ENCODE results near the gene GRAP2.

Gene GRAP2

GRCh38 chr22:39999144-39999757, 98.4 kb downstream of the GRAP2 start:
- H3K4me1 Mint-ChIP-seq (ENCODE audit: low read depth), result peaks cover under 1% of the 10 kb centered on the region
- no peak overlapping the region for H3K4me3 Mint-ChIP-seq
- H3K27ac Mint-ChIP-seq, result no peak overlapping the region
- H3K27me3 Mint-ChIP-seq (ENCODE audit: low read depth), result peaks cover 32% of the 10 kb centered on the region
- DNase-seq (ENCODE audit: low spot score), result no peak
- no peaks in the 10 kb centered on the region for H3K9me3 Mint-ChIP-seq
- no peaks in the 10 kb centered on the region for H3K36me3 Mint-ChIP-seq (ENCODE audit: low read depth)

- H3K36me3 Mint-ChIP-seq (ENCODE audit: low read depth), result no peaks in the 10 kb centered on the region
- no peaks in the 10 kb centered on the region for H3K4me1 Mint-ChIP-seq (ENCODE audit: low read depth)
- peaks cover 35% of the 10 kb centered on the region for H3K27me3 Mint-ChIP-seq (ENCODE audit: low read depth)
- no peaks in the 10 kb centered on the region for H3K9me3 Mint-ChIP-seq
- DNase-seq (ENCODE audit: low spot score), result no peak
- no peak overlapping the region for H3K4me3 Mint-ChIP-seq
- no peak overlapping the region for H3K27ac Mint-ChIP-seq
These were observed 99.3 kb downstream of the GRAP2 start for GRCh38 chr22:40000171-40000570.

DNA sequence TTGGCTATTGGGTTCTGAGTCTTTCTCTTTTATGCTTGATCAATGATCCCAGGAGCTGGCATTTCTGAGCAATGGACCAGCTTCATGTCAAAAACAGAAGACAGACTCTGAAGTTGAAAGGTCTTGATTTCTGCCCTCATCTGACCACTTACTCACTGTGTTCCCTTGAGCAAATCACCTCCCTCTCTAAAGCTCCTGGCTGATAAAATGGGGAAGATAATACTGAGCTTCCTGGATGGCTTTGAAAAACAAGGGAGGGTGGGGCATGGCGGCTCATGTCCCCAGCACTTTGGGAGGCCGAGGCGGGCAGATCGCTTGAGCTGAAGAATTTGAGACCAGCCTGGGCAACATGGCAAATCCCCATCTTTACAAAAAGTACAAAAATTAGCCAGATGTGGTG, 100.2 kb downstream of the GRAP2 start:
- Mint-ChIP-seq H3K36me3 (ENCODE audit: low read depth) (no peaks in the 10 kb centered on the region), H3K27me3 (ENCODE audit: low read depth) (peaks cover 33% of the 10 kb centered on the region), H3K4me3 (no peak overlapping the region), H3K27ac (no peak overlapping the region), H3K4me1 (ENCODE audit: low read depth) (no peaks in the 10 kb centered on the region), H3K9me3 (no peaks in the 10 kb centered on the region)
- no peak for DNase-seq (ENCODE audit: low spot score)

DNA sequence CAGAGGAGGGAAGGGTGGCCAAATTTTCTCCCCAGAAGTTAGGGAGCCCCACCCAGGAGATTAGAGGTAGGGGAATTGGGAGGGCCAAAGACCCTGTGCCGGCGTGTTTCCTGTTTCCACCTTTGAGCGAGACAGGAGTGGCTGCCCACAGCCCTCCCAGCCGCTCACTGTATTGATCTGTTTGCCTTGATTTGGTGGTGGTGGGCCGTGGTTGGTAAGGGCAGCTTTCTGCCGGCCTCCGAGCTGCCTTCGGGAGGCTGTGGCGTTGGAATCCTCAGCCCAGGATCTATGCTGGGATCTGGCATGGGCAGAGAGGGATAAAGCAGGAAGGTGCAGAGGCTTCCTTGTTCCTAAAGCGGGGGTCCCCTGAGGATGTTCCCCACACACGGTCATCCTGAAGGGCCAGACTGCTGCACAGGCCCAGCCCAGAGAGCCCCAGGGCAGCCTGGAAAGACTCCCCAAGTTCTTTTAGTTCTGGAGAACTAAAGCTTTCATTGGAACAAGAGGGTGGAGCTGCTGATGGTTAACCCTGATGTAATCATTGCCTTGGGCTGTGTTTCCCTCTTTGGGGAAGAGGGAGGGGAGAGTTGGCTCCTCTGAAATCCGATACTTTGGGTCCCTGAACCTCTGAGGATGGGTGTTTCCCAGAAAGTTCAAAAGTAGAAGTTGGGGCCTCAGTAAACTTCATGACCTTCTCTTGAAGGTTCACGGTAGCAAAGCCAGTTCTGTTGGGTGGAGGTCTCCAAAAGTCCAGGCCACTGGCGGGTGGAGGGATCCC, 101.1 kb downstream of the GRAP2 start:
- Mint-ChIP-seq H3K36me3 (ENCODE audit: low read depth) (no peaks in the 10 kb centered on the region), H3K4me3 (no peak overlapping the region), H3K27ac (no peak overlapping the region), H3K4me1 (ENCODE audit: low read depth) (no peaks in the 10 kb centered on the region), H3K9me3 (no peaks in the 10 kb centered on the region), H3K27me3 (ENCODE audit: low read depth) (peaks cover 30% of the 10 kb centered on the region)
- no peak for DNase-seq (ENCODE audit: low spot score)

DNA sequence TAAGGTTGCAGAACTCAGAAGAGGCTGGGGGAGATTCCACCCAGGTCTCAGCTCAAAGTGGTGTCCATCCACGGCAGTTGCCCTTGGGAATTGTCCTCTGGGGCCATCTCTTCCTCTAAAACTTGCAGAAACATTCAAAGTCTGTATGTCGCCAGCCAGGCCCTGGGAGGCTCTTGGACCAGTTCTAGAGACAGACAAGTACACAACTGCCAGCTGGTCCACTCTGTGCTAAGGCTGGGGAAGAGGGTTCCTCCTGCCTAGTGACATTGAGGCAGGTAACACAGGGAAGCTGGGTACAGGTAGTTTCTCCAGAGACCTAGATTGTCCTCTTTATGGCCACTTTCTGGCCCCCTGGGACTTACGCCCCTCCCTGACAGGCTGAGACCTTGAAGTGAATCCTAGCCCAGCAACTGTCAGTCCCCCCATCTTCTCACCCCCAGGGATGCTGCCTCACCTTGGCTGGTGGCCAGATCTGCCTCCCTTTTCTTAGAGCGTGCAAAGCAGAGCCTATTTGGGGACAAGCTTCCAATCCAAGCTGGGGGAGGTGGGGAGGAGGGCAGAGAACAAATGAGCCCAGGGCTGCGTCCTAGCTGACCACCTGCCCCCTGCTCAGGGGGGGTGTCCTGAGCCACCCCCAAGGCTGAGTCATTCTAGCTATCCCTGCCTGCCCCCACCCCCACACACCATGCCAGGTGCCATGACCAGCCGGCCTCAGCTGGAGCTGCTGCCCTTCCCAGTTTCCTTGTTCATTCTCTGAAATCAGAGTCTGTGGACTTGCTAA, 102.2 kb downstream of the GRAP2 start:
- Mint-ChIP-seq H3K4me1 (ENCODE audit: low read depth) (no peaks in the 10 kb centered on the region), H3K27ac (no peak overlapping the region), H3K9me3 (no peaks in the 10 kb centered on the region), H3K36me3 (ENCODE audit: low read depth) (no peaks in the 10 kb centered on the region), H3K27me3 (ENCODE audit: low read depth) (peaks cover 34% of the 10 kb centered on the region), H3K4me3 (no peak overlapping the region)
- no peak for DNase-seq (ENCODE audit: low spot score)

- no peak overlapping the region for H3K27ac Mint-ChIP-seq
- H3K4me3 Mint-ChIP-seq, result no peak overlapping the region
- H3K4me1 Mint-ChIP-seq (ENCODE audit: low read depth), result peaks cover 5% of the 10 kb centered on the region
- no peak for DNase-seq (ENCODE audit: low spot score)
- no peaks in the 10 kb centered on the region for H3K36me3 Mint-ChIP-seq (ENCODE audit: low read depth)
- H3K27me3 Mint-ChIP-seq (ENCODE audit: low read depth), result peaks cover 46% of the 10 kb centered on the region
- no peaks in the 10 kb centered on the region for H3K9me3 Mint-ChIP-seq
These were observed 104.0 kb downstream of the GRAP2 start for GRCh38 chr22:40004836-40005235.

DNA sequence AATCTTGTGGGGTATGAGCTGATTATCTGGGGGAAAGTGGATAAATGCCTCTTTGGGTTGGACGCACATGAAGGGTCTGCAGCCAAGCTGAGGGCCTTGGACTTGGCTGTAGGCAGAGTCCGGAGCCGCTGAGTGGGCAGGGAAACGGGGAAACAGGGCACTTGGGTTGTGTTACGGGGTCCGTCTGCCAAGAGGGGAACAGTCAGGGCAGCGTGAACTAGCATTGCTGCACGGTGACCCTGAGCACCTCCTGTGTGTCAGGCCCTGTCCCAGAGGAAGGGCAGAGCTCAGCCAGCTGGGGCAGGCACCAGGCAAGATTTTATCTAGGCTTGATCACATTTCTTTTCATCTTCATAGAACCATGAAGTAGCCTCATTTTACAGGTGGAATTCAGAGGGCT, 105.8 kb downstream of the GRAP2 start:
- H3K4me1 Mint-ChIP-seq (ENCODE audit: low read depth), result peaks cover 7% of the 10 kb centered on the region
- H3K4me3 Mint-ChIP-seq, result no peak overlapping the region
- peaks cover 41% of the 10 kb centered on the region for H3K27me3 Mint-ChIP-seq (ENCODE audit: low read depth)
- no peaks in the 10 kb centered on the region for H3K9me3 Mint-ChIP-seq
- no peak overlapping the region for H3K27ac Mint-ChIP-seq
- H3K36me3 Mint-ChIP-seq (ENCODE audit: low read depth), result no peaks in the 10 kb centered on the region
- DNase-seq (ENCODE audit: low spot score), result no peak

DNA sequence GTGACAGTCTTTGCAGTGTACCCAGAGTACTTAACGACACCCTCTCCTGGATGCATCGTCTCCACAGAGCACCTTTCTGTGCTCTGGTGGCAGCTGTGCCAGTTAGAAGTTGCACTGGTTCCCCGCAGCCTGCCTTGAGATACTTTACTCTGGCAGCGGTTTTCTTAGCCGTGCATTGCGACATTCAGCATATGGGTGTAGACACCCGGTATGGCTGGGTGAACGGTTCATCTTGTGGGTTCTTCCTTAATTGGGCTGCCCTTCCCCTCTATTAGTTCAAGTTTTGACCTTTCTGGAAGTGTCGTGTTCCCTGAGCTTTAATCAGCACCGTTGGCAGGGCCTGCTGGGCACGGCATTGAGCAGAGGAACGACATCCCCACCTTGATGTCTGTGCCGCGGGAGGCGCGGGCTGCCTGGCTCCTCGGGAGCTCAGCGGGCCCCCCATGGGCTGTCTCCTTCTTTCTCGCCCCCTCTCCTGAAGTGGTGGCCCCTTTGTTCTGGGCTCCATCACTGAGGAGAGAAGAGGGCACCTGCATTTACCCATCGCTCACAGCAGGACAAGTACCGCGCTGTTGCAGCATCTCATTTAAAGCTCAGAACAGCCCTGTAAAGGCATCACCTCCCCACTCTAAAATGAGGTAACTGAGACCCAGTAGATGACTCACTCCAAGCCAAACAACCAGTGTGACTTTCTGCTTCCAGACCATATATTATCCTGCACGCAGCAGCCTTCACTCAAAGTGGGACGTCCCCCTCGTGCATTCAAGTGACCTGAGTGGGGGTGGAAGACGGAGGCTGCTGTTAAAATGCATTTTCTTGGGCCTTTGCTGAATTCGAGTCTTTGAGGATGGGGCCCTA, 107.2 kb downstream of the GRAP2 start:
- Mint-ChIP-seq H3K27me3 (ENCODE audit: low read depth) (peaks cover 41% of the 10 kb centered on the region), H3K4me3 (no peak overlapping the region), H3K4me1 (ENCODE audit: low read depth) (peaks cover 7% of the 10 kb centered on the region), H3K27ac (no peak overlapping the region), H3K36me3 (ENCODE audit: low read depth) (no peaks in the 10 kb centered on the region), H3K9me3 (no peaks in the 10 kb centered on the region)
- no peak for DNase-seq (ENCODE audit: low spot score)

GRCh38 chr22:40008726-40009291, 107.9 kb downstream of the GRAP2 start:
- H3K9me3 Mint-ChIP-seq, result no peaks in the 10 kb centered on the region
- H3K4me1 Mint-ChIP-seq (ENCODE audit: low read depth), result peaks cover 7% of the 10 kb centered on the region
- no peaks in the 10 kb centered on the region for H3K36me3 Mint-ChIP-seq (ENCODE audit: low read depth)
- peaks cover 45% of the 10 kb centered on the region for H3K27me3 Mint-ChIP-seq (ENCODE audit: low read depth)
- H3K27ac Mint-ChIP-seq, result peak overlapping the region; percentile 0
- no peak for DNase-seq (ENCODE audit: low spot score)
- no peak overlapping the region for H3K4me3 Mint-ChIP-seq

DNA sequence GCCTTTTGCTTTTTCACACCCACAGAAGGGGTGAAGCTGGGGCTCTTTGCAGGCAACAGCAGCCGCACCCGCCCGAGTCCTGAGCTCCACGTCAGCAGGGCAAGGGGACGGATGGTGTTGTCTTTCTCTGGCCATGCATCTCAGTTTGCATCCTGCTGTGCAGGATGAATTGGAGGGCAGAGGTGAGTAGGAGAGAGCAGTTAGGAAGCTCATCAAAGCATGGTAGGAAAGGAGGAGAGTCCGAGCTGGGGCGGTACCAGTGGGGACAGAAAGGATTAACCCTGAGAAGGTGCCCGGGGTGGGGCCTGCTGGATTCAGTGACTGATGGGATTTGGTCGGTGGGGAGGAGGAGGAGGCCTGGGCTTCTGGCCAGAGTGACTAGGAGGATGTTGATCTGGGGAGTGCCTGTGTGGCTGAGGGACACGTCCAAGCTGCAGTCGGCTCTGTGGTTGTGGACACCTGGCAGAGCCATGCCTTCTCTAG, 108.4 kb downstream of the GRAP2 start:
- Mint-ChIP-seq H3K27me3 (ENCODE audit: low read depth) (peaks cover 44% of the 10 kb centered on the region), H3K4me1 (ENCODE audit: low read depth) (peaks cover 7% of the 10 kb centered on the region), H3K4me3 (no peak overlapping the region), H3K27ac (no peak overlapping the region), H3K36me3 (ENCODE audit: low read depth) (no peaks in the 10 kb centered on the region), H3K9me3 (no peaks in the 10 kb centered on the region)
- no peak for DNase-seq (ENCODE audit: low spot score)

DNA sequence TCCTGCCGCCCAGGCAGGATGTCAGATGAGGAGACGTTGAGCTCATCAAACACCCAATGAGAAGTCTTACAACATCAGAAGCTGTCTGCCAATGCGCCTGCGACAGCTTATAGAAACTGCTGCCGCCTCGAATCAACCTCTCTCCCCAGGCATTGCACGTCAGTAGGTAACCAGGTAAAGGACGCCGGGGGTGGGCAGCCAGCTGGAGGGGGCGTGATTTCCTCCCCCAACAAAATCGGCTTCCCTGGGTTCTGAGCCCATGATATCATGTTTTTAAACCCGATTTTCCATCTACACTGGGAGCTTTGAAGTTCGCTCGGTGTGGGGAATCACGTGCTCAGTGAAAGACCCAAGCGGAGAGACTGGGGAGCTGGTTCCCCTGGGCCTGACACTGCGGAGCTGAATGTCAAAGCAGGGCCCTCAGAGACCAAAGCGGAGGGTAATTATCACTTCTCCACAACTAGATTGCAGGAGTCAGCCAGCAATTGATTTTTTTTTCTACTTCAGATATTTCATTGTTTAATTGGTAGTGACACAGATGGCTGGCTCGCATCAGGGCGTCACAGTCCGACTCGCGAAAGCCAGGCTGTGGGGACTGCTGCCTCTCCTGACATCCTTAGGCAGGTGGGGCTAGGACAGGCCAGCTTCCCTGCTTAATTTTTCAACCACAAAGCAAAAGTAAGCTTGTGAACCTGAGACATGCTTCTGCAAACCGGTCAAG, 109.2 kb downstream of the GRAP2 start:
- Mint-ChIP-seq H3K4me3 (peak overlapping the region; percentile 46), H3K4me1 (ENCODE audit: low read depth) (peaks cover 7% of the 10 kb centered on the region), H3K36me3 (ENCODE audit: low read depth) (no peaks in the 10 kb centered on the region), H3K27me3 (ENCODE audit: low read depth) (peaks cover 46% of the 10 kb centered on the region), H3K27ac (peak overlapping the region; percentile 3), H3K9me3 (no peaks in the 10 kb centered on the region)
- no peak for DNase-seq (ENCODE audit: low spot score)

DNA sequence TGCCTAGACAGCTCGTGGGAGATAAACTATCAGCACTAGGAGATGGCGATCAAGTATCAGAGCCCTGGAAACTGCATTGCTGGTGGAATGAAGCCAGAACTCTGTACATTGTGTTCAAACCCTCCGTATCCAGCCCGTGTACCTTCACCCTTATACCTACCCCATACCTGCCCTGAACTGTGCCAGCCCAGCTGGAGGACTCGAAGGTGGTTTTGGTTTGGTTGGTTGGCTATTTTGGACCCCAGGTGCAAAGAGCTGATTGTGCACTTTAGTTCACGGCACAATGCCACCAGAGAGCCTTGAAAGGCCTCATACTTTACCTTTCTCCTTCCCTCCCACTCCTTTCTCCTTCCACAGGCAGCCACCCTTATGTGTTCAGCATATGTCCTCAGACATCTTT, 109.9 kb downstream of the GRAP2 start:
- H3K9me3 Mint-ChIP-seq, result no peaks in the 10 kb centered on the region

More for the DNA sequence above, 109.9 kb downstream of the GRAP2 start:
- H3K4me1 Mint-ChIP-seq (ENCODE audit: low read depth), result peaks cover 7% of the 10 kb centered on the region
- H3K27me3 Mint-ChIP-seq (ENCODE audit: low read depth), result peaks cover 46% of the 10 kb centered on the region
- H3K4me3 Mint-ChIP-seq, result no peak overlapping the region
- H3K27ac Mint-ChIP-seq, result no peak overlapping the region
- no peak for DNase-seq (ENCODE audit: low spot score)
- no peaks in the 10 kb centered on the region for H3K36me3 Mint-ChIP-seq (ENCODE audit: low read depth)

All from T-helper 2 cell treated with Interferon-gamma antibody and Interleukin-4, amounts not matched to agents 5 μg/mL and 100 μg/mL, for 36 hours (primary cell).